Activated CD8-positive, alpha-beta memory T cell treated with anti-CD3 and anti-CD28 coated beads for 4 hours (primary cell): Measurements from ENCODE around the gene VIT.

Experiments used
- DNase-seq, 2 donors: peaks; one replicate each; pipeline ENCODE4 v3.0.0-alpha.2; 2020; ENCODE audit warnings: low read depth in 2 of 2

Gene VIT

DNA sequence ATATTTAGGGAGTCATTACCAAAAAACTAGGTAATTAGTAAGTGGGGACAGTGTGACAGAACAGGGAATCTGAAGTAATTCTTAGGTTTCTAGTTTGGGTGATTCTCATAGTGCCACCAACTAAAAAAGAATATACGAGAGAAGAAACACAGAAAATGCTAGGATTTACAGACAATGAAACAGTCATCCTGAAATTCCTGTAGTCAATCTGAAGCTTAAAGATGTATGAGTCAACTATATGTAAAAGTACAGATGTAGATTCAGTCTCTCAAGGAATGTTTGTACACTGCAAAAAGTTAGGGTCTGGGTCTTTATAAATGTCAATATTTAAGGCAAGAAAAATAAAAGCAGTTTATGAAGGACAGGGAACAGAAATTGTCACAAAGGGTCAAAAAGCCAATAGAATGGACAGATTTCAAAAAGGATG, 162.9 kb downstream of the VIT start:
- DNase-seq = no peak

DNA sequence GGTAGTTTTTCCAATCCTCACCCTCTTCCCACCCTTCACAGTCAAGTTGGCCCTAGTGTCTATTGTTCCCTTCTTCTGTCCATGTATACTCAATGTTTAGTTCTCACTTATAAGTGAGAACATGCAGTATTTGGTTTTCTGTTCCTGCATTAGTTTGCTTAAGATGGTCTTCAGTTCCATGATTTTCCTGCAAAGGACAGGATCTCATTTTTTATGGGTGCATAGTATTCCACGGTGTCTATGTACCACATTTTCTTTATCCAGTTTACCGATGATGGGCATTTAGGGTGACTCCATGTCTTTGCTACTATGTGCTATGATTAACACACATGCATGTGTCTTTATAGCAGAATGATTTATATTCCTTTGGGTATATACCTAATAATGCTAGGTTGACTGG, 165.4 kb downstream of the VIT start:
- DNase-seq = no peak
